ENCODE data around the gene COL4A2.
A peak's percentile ranks its signal among the peaks of the same experiment; 100 is the strongest.

COL4A2 gene

DNA sequence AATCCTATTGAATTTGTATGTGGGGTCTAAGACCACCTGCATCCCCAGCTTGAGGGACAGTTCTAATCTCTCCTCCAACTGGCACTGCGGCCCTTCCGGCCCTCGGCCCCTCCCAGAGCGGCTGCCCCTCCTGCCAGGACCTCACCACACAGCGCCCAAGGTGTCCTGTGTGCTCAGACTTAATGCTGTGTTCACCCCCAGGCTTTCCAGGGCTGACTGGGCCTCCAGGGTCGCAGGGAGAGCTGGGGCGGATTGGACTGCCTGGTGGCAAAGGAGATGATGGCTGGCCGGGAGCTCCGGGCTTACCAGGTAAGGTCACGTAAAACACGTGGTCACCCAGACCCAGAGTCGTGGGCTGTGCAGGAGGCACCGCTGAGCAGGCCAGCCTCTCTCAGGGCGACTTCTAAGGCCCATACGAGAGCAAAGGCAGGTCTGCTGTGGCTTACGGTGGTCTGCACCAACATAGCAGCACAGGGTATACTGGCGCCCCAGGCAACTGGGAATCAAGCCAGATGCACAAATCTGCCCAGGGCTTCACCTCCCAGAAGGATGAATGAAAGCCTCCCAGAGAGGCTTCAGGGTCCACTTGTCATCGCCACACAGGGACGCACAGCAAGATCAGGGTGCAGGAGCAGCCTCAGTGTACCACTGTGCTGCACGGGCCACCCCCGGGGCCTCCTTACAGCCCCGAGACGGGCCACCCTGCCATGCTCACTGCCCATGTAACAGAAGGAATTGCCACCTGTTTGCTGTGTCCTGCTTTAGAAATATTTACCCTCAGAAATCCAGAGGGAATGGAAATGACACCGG is 185.0 kb downstream of the COL4A2 start:
- H3K23ac ChIP-seq (ENCODE audit: low read depth, low read length, poor library complexity), result no peak overlapping the region
- no peak overlapping the region for H2BK5ac ChIP-seq (ENCODE audit: low read length)
- no peak for DNase-seq (ENCODE audit: low spot score)
- H2AFZ ChIP-seq (ENCODE audit: low read length), result no peak overlapping the region
- H3K4me2 ChIP-seq (ENCODE audit: insufficient read depth, low read length, poor library complexity, severe bottlenecking), result no peak overlapping the region
- WGBS, 2 donors (ENCODE audit: extremely low coverage in 2 of 2, insufficient read length in 2 of 2, insufficient replicate concordance in 1 of 2), result no CpG with 5 or more reads among the region's 24 CpGs
- no peak overlapping the region for H2BK12ac ChIP-seq (ENCODE audit: low read length)
- H2AK5ac ChIP-seq (ENCODE audit: low read depth, low read length), result no peak overlapping the region
- H3K27ac ChIP-seq (replicated peaks; ENCODE audit: low read length), result no peak overlapping the region
- no peak overlapping the region for H3K4ac ChIP-seq (ENCODE audit: low read length)
- H3K9ac ChIP-seq (ENCODE audit: low read depth, low read length, poor library complexity), result no peak overlapping the region
- no peak overlapping the region for H3K14ac ChIP-seq (ENCODE audit: low read length)
- H4K8ac ChIP-seq (ENCODE audit: low read depth, low read length), result no peak overlapping the region
- H3K4me3 ChIP-seq (ENCODE audit: low read length in 2 of 2), result no peak overlapping the region
- peak overlapping the region; percentile 16 for H3K18ac ChIP-seq (ENCODE audit: low read length)
- no peak overlapping the region for H2BK120ac ChIP-seq (ENCODE audit: low read depth, low read length)
- H3K27me3 ChIP-seq (ENCODE audit: control insufficient read depth in 3 of 3, insufficient read depth in 3 of 3, low read depth in 1 of 3, low read length in 3 of 3), result no peaks in the 10 kb centered on the region
- no peaks in the 10 kb centered on the region for H3K79me1 ChIP-seq (ENCODE audit: low read depth, low read length)
- H3K36me3 ChIP-seq (replicated peaks in 1 of 2; ENCODE audit: control insufficient read depth in 2 of 2, insufficient read depth in 2 of 2, low read length in 2 of 2), result peaks cover 52 to 99% of the 10 kb centered on the region in 2 donors
- peaks cover 4 to 9% of the 10 kb centered on the region in 2 donors for H3K9me3 ChIP-seq (replicated peaks in 1 of 2; ENCODE audit: control insufficient read depth in 2 of 2, insufficient read depth in 1 of 2, low read depth in 1 of 2, low read length in 2 of 2)
- H3K4me1 ChIP-seq (ENCODE audit: control insufficient read depth in 2 of 2, insufficient read depth in 1 of 2, low read depth in 1 of 2, low read length in 2 of 2), result peaks cover 0 to 2% of the 10 kb centered on the region in 2 donors
- H2BK15ac ChIP-seq (ENCODE audit: low read length), result no peak overlapping the region
- H4K91ac ChIP-seq (ENCODE audit: low read depth, low read length, poor library complexity), result no peak overlapping the region

DNA sequence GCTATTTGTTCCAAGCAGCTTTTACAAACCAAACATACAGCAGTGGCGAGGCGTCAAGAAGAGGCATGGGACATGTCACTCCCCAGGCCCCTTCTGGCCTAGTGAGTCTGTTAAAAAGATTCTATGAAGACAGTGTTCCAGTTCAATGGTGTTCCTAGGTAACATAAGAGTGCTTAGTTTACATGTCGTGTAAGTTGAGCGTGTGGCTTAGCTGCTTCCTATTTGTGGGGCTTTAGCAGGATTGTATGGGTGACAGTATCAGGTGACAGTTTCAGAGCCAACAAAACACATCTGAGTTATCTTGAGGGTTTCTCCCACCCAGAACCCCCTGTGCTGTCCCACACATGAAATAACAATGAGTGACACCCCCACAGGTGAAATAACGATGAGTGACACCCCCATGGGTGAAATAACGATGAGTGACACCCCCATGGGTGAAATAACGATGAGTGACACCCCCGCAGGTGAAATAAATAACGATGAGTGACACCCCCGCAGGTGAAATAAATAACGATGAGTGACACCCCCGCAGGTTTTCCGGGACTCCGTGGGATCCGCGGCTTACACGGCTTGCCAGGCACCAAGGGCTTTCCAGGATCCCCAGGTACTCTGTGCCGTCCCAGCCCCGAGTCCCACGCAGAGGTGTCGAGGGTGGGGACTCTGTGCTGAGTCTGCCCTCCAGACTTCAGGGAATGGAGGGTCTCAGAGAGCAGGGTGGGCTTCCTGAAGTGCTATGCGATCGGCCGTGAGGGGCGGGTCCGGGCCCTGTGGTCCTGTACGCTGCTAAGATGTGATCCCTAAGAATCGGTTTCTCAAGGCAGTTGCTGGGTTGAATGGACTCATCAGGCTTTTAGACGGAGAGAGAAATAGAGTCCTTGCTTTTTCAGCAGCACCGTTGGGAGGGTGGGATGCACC is 185.9 kb downstream of the COL4A2 start:
- H3K79me1 ChIP-seq (ENCODE audit: low read depth, low read length), result no peaks in the 10 kb centered on the region
- no peak for DNase-seq (ENCODE audit: low spot score)
- no peak overlapping the region for H2BK12ac ChIP-seq (ENCODE audit: low read length)
- H2BK120ac ChIP-seq (ENCODE audit: low read depth, low read length), result no peak overlapping the region
- H3K4ac ChIP-seq (ENCODE audit: low read length), result no peak overlapping the region
- WGBS, 2 donors (ENCODE audit: extremely low coverage in 2 of 2, insufficient read length in 2 of 2, insufficient replicate concordance in 1 of 2), result no CpG with 5 or more reads among the region's 30 CpGs
- no peak overlapping the region for H3K18ac ChIP-seq (ENCODE audit: low read length)
- no peaks in the 10 kb centered on the region for H3K4me1 ChIP-seq (ENCODE audit: control insufficient read depth in 2 of 2, insufficient read depth in 1 of 2, low read depth in 1 of 2, low read length in 2 of 2)
- H2BK5ac ChIP-seq (ENCODE audit: low read length), result no peak overlapping the region
- peaks cover 4 to 9% of the 10 kb centered on the region in 2 donors for H3K9me3 ChIP-seq (replicated peaks in 1 of 2; ENCODE audit: control insufficient read depth in 2 of 2, insufficient read depth in 1 of 2, low read depth in 1 of 2, low read length in 2 of 2)
- no peak overlapping the region for H4K91ac ChIP-seq (ENCODE audit: low read depth, low read length, poor library complexity)
- H2BK15ac ChIP-seq (ENCODE audit: low read length), result no peak overlapping the region
- H3K27me3 ChIP-seq (ENCODE audit: control insufficient read depth in 3 of 3, insufficient read depth in 3 of 3, low read depth in 1 of 3, low read length in 3 of 3), result no peaks in the 10 kb centered on the region
- no peak overlapping the region for H3K14ac ChIP-seq (ENCODE audit: low read length)
- no peak overlapping the region for H3K23ac ChIP-seq (ENCODE audit: low read depth, low read length, poor library complexity)
- H2AFZ ChIP-seq (ENCODE audit: low read length), result no peak overlapping the region
- H3K27ac ChIP-seq (replicated peaks; ENCODE audit: low read length), result no peak overlapping the region
- no peak overlapping the region for H3K4me3 ChIP-seq (ENCODE audit: low read length in 2 of 2)
- peaks cover 55 to 99% of the 10 kb centered on the region in 2 donors for H3K36me3 ChIP-seq (replicated peaks in 1 of 2; ENCODE audit: control insufficient read depth in 2 of 2, insufficient read depth in 2 of 2, low read length in 2 of 2)
- H3K9ac ChIP-seq (ENCODE audit: low read depth, low read length, poor library complexity), result no peak overlapping the region
- H4K8ac ChIP-seq (ENCODE audit: low read depth, low read length), result no peak overlapping the region
- no peak overlapping the region for H3K4me2 ChIP-seq (ENCODE audit: insufficient read depth, low read length, poor library complexity, severe bottlenecking)
- H2AK5ac ChIP-seq (ENCODE audit: low read depth, low read length), result no peak overlapping the region

DNA sequence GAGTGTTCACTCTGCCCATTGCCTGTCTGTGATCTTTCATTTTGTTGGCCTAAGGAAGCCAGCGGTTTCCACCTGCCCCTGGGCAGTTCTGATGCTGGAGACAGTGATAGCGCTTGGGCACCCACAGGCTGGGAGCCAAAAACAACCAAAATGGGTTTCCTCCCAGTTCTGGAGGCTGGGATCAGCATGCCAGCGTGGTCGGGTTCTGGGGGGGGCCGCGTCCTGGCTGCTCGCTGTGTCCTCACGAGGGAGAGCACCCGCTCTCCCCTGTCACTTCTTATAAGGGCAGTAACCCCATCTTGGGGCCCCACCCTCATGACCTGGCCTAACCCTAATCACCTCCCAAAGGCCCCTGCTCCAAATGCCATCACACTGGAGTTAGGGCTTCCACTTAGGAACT is 186.5 kb downstream of the COL4A2 start:
- H3K23ac ChIP-seq (ENCODE audit: low read depth, low read length, poor library complexity), result no peak overlapping the region
- H2BK12ac ChIP-seq (ENCODE audit: low read length), result no peak overlapping the region
- H3K4me1 ChIP-seq (ENCODE audit: control insufficient read depth in 2 of 2, insufficient read depth in 1 of 2, low read depth in 1 of 2, low read length in 2 of 2), result no peaks in the 10 kb centered on the region
- WGBS, 2 donors (ENCODE audit: extremely low coverage in 2 of 2, insufficient read length in 2 of 2, insufficient replicate concordance in 1 of 2), result no CpG with 5 or more reads among the region's 9 CpGs
- H4K91ac ChIP-seq (ENCODE audit: low read depth, low read length, poor library complexity), result no peak overlapping the region
- H3K9ac ChIP-seq (ENCODE audit: low read depth, low read length, poor library complexity), result no peak overlapping the region
- H2BK120ac ChIP-seq (ENCODE audit: low read depth, low read length), result no peak overlapping the region
- no peaks in the 10 kb centered on the region for H3K79me1 ChIP-seq (ENCODE audit: low read depth, low read length)
- peaks cover 56 to 99% of the 10 kb centered on the region in 2 donors for H3K36me3 ChIP-seq (replicated peaks in 1 of 2; ENCODE audit: control insufficient read depth in 2 of 2, insufficient read depth in 2 of 2, low read length in 2 of 2)
- H3K4ac ChIP-seq (ENCODE audit: low read length), result no peak overlapping the region
- H4K8ac ChIP-seq (ENCODE audit: low read depth, low read length), result no peak overlapping the region
- H3K4me2 ChIP-seq (ENCODE audit: insufficient read depth, low read length, poor library complexity, severe bottlenecking), result no peak overlapping the region
- H2AK5ac ChIP-seq (ENCODE audit: low read depth, low read length), result no peak overlapping the region
- H2BK5ac ChIP-seq (ENCODE audit: low read length), result no peak overlapping the region
- no peak overlapping the region for H2AFZ ChIP-seq (ENCODE audit: low read length)
- H3K14ac ChIP-seq (ENCODE audit: low read length), result no peak overlapping the region
- H3K9me3 ChIP-seq (replicated peaks in 1 of 2; ENCODE audit: control insufficient read depth in 2 of 2, insufficient read depth in 1 of 2, low read depth in 1 of 2, low read length in 2 of 2), result peaks cover 4 to 9% of the 10 kb centered on the region in 2 donors
- no peaks in the 10 kb centered on the region for H3K27me3 ChIP-seq (ENCODE audit: control insufficient read depth in 3 of 3, insufficient read depth in 3 of 3, low read depth in 1 of 3, low read length in 3 of 3)
- no peak overlapping the region for H3K27ac ChIP-seq (replicated peaks; ENCODE audit: low read length)
- no peak overlapping the region for H3K18ac ChIP-seq (ENCODE audit: low read length)
- no peak overlapping the region for H2BK15ac ChIP-seq (ENCODE audit: low read length)
- H3K4me3 ChIP-seq (ENCODE audit: low read length in 2 of 2), result no peak overlapping the region
- DNase-seq (ENCODE audit: low spot score), result no peak

DNA sequence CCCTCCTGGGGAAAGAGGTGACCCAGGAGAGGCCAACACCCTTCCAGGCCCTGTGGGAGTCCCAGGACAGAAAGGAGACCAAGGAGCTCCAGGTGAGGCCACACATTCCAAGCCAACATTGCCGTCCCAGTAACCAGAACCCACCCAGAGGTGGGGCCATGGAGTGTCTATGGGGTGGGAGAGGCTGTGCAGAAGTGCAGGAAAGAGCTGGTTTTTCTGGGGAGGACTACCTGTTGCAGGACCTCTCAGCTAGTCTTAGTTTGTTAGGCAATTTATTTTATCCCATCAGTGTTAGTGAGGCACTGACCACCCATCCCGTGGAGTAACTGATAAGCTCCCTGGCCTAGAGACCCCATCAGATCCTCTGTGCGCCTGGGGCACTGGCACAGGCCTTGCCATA is 188.3 kb downstream of the COL4A2 start:
- H3K79me1 ChIP-seq (ENCODE audit: low read depth, low read length), result no peaks in the 10 kb centered on the region
- no peak overlapping the region for H3K14ac ChIP-seq (ENCODE audit: low read length)
- no peak overlapping the region for H4K8ac ChIP-seq (ENCODE audit: low read depth, low read length)
- H3K9me3 ChIP-seq (replicated peaks in 1 of 2; ENCODE audit: control insufficient read depth in 2 of 2, insufficient read depth in 1 of 2, low read depth in 1 of 2, low read length in 2 of 2), result peaks cover 4 to 9% of the 10 kb centered on the region in 2 donors
- no peaks in the 10 kb centered on the region for H3K27me3 ChIP-seq (ENCODE audit: control insufficient read depth in 3 of 3, insufficient read depth in 3 of 3, low read depth in 1 of 3, low read length in 3 of 3)
- no peak overlapping the region for H3K18ac ChIP-seq (ENCODE audit: low read length)
- no peak overlapping the region for H4K91ac ChIP-seq (ENCODE audit: low read depth, low read length, poor library complexity)
- H2BK12ac ChIP-seq (ENCODE audit: low read length), result no peak overlapping the region
- H3K4ac ChIP-seq (ENCODE audit: low read length), result no peak overlapping the region
- H2AK5ac ChIP-seq (ENCODE audit: low read depth, low read length), result no peak overlapping the region
- H2BK120ac ChIP-seq (ENCODE audit: low read depth, low read length), result no peak overlapping the region
- H3K27ac ChIP-seq (replicated peaks; ENCODE audit: low read length), result no peak overlapping the region
- H2BK5ac ChIP-seq (ENCODE audit: low read length), result no peak overlapping the region
- no peaks in the 10 kb centered on the region for H3K4me1 ChIP-seq (ENCODE audit: control insufficient read depth in 2 of 2, insufficient read depth in 1 of 2, low read depth in 1 of 2, low read length in 2 of 2)
- H2BK15ac ChIP-seq (ENCODE audit: low read length), result no peak overlapping the region
- no CpG with 5 or more reads among the region's 3 CpGs for WGBS, 2 donors (ENCODE audit: extremely low coverage in 2 of 2, insufficient read length in 2 of 2, insufficient replicate concordance in 1 of 2)
- peaks cover 56 to 99% of the 10 kb centered on the region in 2 donors for H3K36me3 ChIP-seq (replicated peaks in 1 of 2; ENCODE audit: control insufficient read depth in 2 of 2, insufficient read depth in 2 of 2, low read length in 2 of 2)
- H3K4me2 ChIP-seq (ENCODE audit: insufficient read depth, low read length, poor library complexity, severe bottlenecking), result no peak overlapping the region
- H2AFZ ChIP-seq (ENCODE audit: low read length), result no peak overlapping the region
- no peak overlapping the region for H3K9ac ChIP-seq (ENCODE audit: low read depth, low read length, poor library complexity)
- no peak overlapping the region for H3K4me3 ChIP-seq (ENCODE audit: low read length in 2 of 2)
- H3K23ac ChIP-seq (ENCODE audit: low read depth, low read length, poor library complexity), result no peak overlapping the region
- DNase-seq (ENCODE audit: low spot score), result no peak
